Suprapubic skin (tissue), 4 donors: ENCODE data around the gene PANX2.

Source experiments
- CTCF ChIP-seq, 2 donors: fragments of 200-600 bp in 1 of 2; fragments of 450-650 bp in 1 of 2; sonication (generic) in 1 of 2; IDR thresholded peaks; one replicate each; pipeline ENCODE4 v1.5.1; 2016 to 2019; ENCODE audit warnings: antibody characterized with exemption in 2 of 2, mild to moderate bottlenecking in 1 of 2, moderate library complexity in 1 of 2
- EP300 ChIP-seq: sonication (generic); formaldehyde crosslinking; IDR thresholded peaks from one replicate; pipeline ENCODE4 v1.6.1; 2017; ENCODE audit warnings: antibody characterized with exemption
- POLR2A ChIP-seq, 2 donors: fragments of 450-650 bp; IDR thresholded peaks; one replicate each; pipeline ENCODE4 v1.6.1; 2017; ENCODE audit warnings: antibody characterized with exemption in 2 of 2, mild to moderate bottlenecking in 2 of 2, moderate library complexity in 2 of 2
- POLR2AphosphoS5 ChIP-seq, 3 donors: sonication (generic); formaldehyde crosslinking; IDR thresholded peaks; one replicate each; pipeline ENCODE4 v1.6.1; 2017; ENCODE audit warnings: antibody characterized with exemption in 3 of 3

GRCh38 chr22:50161508-50162390, 8.8 kb upstream of the PANX2 start:
- TF ChIP-seq EP300: no peak
- no peak for TF ChIP-seq CTCF (IDR thresholded peaks at IDR 0.05)
- no peak for TF ChIP-seq POLR2A (IDR thresholded peaks at IDR 0.05)
- TF ChIP-seq POLR2AphosphoS5 (IDR thresholded peaks at IDR 0.05): no peak
